Fibroblast of skin of back (primary cell): ENCODE data around the gene CMSS1.
A peak's percentile ranks its signal among the peaks of the same experiment; 100 is the strongest.
"Not testable (repeated sequence)": the region's sequence is repeated elsewhere in the genome, so short reads cannot be mapped to it uniquely, and the experiment has no call there.

Experiments used
- DNase-seq: peaks from one replicate; pipeline ENCODE4 v3.0.0-alpha.2; 2013

Gene CMSS1

GRCh38 chr3:100029689-100030088 is 212.0 kb downstream of the CMSS1 start:
- no peak for DNase-seq

DNA sequence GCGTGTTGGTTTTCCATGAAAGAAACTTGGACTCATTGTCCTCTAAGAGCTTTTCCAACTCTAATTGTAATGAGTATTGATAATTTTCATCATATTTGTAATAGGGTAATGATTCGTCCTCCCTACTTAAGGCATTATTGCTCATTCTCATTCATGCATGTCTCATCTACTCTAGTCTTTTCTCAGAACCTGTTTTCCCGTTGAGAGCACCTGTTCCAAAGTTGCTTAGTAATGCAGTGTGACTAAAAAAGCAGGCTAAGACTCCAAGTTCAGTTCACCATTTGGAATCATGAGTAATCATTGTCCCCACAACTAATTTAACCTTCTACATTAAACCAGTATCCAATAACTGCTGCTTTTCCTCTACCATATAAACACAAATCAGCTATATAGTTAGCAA is 212.7 kb downstream of the CMSS1 start:
- no peak for DNase-seq

DNA sequence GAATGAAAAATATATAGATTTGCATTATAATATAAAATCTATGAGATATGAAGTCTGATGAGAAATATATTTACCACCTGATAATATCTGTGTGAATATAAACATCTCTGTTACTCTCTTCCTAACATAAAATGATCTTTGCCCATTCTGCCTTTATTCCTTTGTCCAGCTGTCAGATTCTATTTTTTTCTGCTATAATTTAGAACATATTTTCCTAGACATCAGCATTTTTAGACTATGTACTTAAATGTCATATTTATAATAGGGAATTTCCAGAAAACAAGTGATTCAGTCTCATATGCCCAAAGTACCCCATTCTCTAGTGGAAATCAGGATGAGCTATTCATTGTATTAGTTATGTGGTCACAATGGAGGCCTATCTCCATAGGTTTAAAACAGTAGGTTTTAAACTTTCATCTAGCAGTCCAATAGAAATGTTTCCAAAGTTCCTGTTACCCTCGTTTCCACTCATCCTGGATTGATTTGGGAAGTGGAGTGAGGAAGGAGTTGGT is 213.3 kb downstream of the CMSS1 start:
- no peak for DNase-seq

DNA sequence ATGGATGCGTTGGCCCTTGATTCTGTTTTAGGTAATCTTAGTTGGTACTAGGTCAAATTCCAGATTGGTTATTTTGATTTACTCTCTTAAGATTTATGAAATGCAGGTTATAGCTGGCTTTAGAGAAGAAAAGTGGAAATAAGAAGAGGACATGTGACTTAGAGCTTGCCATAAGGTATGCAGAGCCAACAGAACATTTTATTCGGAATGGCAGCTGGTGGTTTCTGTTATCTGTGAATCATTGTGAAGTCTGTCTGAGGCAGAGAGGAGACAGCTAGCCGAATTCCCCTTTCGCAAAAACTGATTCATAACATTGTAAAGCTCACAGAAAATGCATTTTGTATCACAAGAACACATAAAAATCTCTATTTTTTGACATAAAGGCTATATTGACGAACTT is 214.6 kb downstream of the CMSS1 start:
- DNase-seq = peak; percentile 84

DNA sequence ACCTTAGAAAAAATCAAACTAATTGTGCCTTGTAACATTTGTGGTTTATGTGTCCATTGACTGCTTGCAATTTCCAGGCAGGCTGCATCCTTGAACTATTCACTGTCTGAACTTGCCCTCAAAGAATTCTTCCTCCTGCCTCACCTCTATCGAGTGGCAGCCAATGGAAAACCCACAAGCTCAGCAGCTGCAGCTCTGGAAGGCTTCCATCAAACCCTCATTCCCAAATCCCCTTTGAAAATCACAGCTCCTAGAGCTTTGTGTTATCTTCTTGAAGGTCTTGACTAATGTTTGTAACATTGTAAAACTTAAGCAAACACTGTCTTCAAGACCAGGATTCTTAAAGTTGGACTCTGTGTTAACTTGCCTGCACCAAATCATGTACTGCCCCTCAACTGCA is 215.5 kb downstream of the CMSS1 start:
- peak; percentile 39 for DNase-seq

- peak; percentile 59 for DNase-seq
Observed at GRCh38 chr3:100033903-100034471, 216.3 kb downstream of the CMSS1 start.

DNA sequence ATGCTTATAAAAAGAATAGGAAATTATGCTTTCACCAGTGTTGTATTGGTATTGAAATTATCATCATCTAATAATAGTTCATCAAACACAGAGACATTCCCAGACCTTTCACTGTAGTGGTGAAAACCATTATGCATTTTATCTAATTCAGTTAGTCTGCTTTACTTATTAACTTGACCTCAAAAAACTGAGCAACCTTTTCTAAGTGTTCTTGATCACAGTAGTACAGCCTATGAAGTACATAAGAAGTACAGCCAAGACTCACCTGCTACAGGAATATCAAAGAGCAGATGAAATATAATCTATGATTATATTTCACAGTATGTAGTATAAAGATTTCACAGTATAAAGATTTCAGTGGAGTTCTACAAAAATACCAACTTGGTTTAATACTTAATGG is 221.4 kb downstream of the CMSS1 start:
- DNase-seq = no peak

GRCh38 chr3:100040451-100041225 is 223.0 kb downstream of the CMSS1 start:
- DNase-seq = peak; percentile 45

GRCh38 chr3:100041328-100041749 is 223.7 kb downstream of the CMSS1 start:
- DNase-seq = peak; percentile 93

DNA sequence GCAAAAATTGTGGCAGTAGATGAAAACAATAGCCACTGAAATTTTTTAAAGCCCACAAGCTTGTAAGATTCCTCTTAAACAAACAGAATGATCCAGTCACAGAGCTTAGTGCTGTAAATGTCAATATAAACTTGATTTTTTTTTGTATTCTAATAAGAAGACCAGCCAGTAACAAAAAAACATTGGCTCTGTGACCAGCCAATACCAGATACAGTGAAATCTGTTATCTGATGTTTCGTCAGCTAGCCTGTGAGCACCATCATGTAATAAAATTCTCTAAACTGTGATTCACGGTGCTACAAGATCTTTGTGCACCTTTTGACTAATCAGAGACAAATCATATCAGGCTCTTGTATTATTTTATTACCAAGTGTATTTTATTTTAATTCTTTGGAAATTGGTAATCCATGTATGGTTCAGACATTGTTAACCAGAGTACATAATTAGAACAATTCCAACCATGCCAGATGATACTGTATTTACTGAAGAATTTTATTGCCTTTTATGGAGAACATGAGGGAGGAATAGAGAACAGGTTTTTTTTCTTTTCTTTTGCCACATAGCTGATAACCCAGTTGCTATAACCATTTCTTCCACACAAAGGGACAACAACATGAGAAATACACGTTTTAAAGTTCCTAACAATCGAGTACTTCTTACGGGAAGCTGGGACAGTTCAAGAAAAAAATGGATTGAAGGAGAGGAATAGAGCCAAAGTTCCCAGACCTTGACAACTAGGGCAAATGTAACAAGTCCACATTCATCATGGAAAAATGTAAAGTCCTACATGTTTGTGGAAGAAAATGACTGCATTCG is 224.7 kb downstream of the CMSS1 start:
- DNase-seq = peak; percentile 93

DNA sequence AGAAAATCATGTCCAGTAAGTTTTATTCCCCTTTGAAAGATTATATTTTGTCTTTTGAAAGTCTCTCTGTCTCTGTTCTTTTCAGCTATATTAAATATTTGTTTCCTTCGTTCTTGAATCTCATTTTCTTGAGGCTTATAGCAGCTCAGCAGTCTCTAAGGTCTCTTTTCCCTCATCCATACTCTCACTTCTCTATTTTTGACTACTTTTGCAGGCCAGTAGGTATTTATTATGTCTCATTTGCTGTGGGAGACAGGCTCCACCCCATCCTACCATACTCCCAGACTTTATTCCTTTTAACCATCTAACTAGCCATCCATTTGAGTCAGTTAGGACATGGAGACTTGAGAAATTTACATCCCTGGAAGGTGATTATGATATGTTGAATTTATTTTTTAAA is 225.6 kb downstream of the CMSS1 start:
- DNase-seq = peak; percentile 44

DNA sequence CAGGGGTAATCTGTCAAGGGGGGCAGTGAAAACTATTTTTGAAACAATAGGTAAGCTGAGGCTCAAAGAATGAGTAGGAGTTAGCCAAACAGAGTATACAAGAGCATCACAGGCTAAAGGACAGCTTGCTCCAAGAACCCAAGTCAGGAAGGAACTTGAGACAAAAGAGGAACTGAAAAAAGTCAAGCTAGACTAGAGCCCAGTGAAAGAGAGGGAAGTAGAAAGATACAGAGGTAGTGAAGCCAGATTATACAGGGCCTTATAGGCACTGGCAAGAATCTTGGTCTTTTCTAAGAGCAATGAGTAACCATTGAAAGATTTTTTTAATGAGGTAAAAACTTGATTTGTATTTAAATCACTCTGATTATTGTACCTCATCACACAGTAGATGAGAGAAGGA is 226.7 kb downstream of the CMSS1 start:
- DNase-seq = no peak

DNA sequence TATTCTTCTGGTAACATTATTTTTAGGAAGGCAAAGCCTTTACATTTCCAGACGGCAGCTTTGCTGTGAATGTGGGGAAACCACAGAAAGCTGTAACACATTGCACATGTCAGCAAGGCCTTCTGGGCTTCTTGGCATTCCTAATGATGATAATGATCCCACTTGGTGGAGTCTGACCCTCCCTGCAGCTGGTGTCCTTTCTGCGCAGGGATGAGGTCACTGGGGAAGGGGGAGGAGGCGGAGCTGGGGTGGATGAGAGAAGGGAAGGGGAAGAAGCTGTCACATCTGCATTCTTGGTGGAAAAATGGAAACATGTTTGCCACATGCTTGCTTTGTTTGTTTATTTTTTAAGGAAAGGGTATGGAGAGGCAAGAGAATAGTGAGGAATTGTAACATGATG is 228.0 kb downstream of the CMSS1 start:
- DNase-seq = peak; percentile 98

DNA sequence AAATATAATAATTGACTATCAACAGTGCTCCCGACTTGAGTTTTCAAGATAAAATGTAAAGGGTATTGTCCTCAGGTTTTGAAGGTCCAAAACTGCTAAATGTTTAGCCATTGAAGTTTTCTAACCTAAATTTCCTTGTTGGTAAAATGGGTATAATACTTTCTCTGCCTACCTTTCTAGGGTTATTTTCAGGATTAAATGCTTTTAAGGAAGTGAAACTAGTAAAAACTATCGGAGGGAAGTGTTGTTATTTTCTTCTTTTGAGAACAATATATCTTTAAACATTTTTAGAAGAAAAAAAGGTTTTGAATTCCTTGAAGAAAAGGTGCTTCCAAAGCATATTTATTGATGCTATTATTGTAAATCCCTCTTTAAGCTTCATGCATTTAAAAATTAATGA is 229.3 kb downstream of the CMSS1 start:
- DNase-seq = no peak

GRCh38 chr3:100047455-100048141 is 229.9 kb downstream of the CMSS1 start:
- DNase-seq = peak; percentile 92

DNA sequence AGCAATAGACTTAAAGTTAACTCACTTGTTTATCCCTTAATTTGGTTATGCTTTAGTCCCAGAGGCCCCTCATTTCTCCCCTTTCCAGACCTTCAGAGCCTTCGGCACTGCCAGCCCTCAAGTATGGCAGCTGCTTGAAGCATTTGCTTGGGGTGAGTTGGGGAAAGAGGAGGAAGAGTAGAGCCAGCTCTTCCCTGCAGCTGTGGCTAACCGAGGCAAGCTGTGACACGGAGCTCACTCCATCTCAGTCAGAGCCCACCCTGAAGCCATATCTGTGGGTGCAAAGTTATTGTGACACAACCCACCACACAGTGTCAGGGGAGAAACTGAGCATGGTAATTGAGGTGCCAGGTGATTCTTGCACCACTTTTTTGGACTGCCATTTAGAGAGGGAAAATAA is 230.6 kb downstream of the CMSS1 start:
- DNase-seq = no peak

DNA sequence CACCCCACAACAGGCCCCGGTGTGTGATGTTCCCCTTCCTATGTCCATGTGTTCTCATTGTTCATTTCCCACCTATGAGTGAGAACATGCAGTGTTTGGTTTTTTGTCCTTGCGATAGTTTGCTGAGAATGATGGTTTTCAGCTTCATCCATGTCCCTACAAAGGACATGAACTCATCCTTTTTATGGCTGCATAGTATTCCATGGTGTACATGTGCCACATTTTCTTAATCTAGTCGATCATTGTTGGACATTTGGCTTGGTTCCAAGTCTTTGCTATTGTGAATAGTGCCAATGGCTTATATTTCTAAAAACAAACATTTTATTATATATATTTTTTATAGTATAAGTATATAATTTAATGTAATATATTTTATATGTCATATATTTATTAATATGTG is 233.9 kb downstream of the CMSS1 start:
- DNase-seq = not testable (repeated sequence)

DNA sequence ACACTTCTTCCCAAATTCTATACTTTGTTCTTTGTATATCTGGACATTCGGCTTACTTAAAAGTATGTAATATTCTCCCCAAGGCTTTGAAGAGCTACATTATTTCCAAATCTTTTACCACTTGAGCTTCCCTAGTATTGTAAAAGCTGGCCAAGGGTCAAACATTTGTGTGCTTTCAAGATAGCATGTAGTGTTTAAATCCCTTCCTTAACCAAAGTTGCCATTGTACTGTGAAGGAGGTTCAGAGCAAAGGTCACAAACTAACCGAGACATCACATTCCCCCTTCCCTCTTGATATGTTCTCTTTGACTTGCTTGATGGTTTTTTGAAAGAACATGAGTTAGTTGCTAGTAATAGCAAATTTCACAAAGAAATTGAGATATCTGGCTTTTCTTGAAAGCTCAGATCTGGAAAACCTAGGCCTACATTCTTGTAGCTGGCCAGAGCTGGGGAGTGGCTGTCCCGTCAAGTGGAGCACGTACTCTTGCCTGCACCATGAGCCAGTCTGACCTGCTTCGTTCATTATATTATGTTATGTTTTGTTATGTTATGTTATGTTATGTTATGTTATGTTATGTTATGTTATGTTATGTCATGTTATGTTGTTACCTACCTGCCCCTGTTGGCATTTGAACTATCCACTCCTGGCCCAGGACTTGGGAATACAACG is 236.4 kb downstream of the CMSS1 start:
- DNase-seq = no peak

- DNase-seq = no peak
Observed at GRCh38 chr3:100057716-100058575, 240.3 kb downstream of the CMSS1 start.

GRCh38 chr3:100059472-100059871 is 241.8 kb downstream of the CMSS1 start:
- no peak for DNase-seq
